Choroid plexus epithelial cell (primary cell): ENCODE measurements around the gene GPR137B.

Experiments
- DNase-seq: peaks from one replicate; pipeline ENCODE4 v3.0.0-alpha.2; 2010; ENCODE audit warnings: low read depth
- H3K4me3 ChIP-seq: 2 replicates; pipeline ENCODE4 v1.5.1; 2011; ENCODE audit warnings: low read depth, mild to moderate bottlenecking, control low read depth, low read length, moderate library complexity
- TF ChIP-seq, protein P1 (sequence below): conservative IDR thresholded peaks from 2 replicates; pipeline ENCODE4 v1.5.1; 2011; ENCODE audit warnings: low read depth, mild to moderate bottlenecking, control low read depth, inconsistent platforms, low read length, moderate library complexity

GPR137B gene

DNA sequence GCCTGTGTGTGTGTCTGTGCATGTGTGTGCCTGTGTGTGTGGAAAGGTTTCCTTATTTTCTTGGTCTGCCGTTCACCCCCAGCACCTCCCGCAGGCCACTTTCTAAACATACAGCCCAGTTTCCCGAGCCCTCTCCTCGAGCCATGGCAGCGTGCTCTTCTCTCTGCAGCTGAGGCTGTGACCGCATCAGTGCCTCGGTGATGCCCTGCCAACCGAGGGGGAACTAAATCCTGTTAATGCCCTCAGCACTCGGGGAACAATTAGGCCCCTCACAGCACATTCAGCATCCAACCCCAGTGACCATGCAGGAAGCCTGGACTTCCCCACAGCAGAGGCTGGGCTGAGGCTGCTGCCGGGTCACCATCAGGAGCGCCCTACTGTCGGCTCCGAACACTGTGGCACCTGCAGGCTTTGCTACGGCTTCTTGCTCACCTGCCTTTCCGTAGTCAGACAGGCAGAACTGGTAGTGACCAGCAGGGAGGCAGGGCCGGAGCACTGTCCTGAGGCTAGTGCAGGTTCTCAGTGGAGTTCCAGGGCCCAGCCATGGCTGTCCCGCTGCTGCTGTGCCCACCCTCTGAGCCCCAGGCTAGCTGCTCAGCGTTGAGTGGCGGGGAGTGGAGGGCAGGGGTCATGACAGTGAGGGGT, 8.1 kb downstream of the GPR137B start:
- TF ChIP-seq, protein P1, sequence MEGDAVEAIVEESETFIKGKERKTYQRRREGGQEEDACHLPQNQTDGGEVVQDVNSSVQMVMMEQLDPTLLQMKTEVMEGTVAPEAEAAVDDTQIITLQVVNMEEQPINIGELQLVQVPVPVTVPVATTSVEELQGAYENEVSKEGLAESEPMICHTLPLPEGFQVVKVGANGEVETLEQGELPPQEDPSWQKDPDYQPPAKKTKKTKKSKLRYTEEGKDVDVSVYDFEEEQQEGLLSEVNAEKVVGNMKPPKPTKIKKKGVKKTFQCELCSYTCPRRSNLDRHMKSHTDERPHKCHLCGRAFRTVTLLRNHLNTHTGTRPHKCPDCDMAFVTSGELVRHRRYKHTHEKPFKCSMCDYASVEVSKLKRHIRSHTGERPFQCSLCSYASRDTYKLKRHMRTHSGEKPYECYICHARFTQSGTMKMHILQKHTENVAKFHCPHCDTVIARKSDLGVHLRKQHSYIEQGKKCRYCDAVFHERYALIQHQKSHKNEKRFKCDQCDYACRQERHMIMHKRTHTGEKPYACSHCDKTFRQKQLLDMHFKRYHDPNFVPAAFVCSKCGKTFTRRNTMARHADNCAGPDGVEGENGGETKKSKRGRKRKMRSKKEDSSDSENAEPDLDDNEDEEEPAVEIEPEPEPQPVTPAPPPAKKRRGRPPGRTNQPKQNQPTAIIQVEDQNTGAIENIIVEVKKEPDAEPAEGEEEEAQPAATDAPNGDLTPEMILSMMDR, result no peak
- H3K4me3 ChIP-seq, result no peak overlapping the region

DNA sequence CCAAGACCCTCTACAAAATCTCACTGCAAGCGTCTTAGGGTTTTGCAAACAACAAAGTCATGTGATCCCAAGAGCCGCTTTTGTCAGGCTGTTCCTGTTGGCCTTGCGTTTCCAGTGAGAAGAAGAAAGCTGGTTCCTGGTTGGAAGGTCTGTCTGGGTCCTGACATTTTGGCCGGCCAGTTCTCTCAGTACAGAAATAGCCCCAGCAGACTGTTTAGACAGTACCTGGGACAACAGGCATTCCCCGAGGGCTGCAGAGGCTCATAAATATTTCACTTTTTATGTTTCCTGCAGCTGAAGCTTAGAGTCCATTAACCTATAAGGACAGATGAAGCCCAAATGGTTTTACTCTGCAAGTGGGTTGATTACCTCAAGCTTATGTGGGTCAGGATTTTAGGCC, 8.6 kb downstream of the GPR137B start:
- no peak overlapping the region for H3K4me3 ChIP-seq
- TF ChIP-seq, protein P1, result no peak
- no peak for DNase-seq

More for the DNA sequence above, 8.1 kb downstream of the GPR137B start:
- DNase-seq, result no peak

DNA sequence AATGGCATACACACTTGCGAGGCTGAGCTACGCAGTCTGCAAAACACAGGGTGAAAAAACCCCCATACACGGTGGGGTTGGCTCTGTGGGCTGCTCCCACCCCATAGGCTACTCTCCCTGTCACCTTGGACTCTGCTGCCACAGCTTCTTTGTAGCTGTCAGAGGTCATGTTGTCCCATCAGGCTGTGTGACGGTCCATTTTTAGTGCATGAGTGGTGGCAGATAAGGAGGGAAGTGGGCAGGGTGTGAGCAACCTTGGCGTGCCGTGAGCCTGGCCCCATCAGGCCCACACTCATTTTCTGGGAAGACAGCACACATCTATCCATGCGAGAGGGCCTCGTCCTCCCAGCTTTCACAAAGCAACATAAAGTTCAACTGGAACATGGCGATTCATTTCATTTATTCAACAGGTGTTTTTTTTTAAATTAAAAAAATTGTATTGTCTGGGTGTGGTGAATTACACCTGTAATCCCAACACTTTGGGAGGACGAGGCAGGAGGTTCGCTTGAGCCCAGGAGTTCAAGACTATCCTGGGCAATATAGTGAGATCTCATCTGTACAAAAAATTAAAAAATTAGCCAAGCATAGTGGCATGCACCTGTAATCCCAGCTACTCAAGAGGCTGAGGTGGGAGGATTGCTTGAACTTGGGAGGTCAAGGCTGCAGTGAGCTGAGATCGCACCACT, 9.5 kb downstream of the GPR137B start:
- no peak overlapping the region for H3K4me3 ChIP-seq
- TF ChIP-seq, protein P1, result no peak
- no peak for DNase-seq

DNA sequence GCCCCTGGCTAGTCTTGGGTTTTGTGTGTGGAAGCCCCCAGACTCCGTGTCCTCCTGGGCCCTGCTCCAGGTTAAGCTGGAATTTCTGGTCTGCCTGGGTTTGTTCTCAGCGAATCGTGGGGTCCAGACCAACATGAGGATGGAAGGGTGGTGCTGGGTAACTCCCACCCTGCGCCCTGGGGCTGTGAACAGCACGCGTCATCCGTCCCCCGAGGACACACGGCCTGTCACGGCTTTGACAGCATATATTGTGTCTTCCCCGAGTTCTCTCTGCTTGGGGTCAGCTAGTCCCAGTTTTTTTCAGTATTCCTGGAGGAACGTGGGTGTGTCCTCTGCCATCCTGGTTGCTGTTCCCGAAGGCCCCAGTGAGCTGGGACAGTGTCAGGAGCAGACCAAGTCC, 11.8 kb downstream of the GPR137B start:
- no peak overlapping the region for H3K4me3 ChIP-seq
- TF ChIP-seq, protein P1, result no peak
- DNase-seq, result no peak

DNA sequence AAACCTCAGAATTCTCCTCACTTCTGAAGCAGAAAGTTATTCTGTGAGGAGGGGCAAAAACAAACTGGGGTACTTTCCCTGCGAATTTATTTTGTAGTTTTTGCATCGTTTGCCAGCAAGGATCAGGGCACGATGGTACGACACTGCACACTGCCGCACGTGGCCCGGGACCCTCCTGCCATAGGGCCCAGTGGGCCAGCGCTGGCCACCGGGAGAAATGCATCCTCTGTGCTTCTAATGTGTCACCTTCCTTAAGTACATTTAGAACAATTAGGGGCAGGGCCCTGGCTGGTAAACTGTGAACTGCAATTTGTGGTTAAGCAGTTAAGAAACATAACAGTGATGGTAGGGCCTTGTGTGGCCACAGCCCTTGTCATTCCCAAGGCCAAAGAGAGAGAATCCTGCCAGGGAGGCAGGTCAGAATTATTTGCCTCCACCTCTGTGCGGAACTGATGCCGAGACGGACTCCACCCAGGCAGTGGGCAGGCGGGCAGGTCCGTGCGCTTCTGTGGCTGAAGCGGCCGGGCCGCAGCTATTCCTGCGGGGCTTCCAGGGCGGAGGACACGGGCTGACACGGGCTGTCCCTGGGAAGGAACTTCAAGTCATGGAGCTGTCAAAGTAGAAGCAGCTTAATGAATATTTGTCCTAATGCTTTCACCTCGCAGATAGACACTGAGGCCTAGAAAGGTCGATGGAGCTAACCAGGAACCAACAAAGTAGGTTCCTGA, 12.5 kb downstream of the GPR137B start:
- TF ChIP-seq, protein P1, result no peak
- no peak for DNase-seq
- H3K4me3 ChIP-seq, result no peak overlapping the region

DNA sequence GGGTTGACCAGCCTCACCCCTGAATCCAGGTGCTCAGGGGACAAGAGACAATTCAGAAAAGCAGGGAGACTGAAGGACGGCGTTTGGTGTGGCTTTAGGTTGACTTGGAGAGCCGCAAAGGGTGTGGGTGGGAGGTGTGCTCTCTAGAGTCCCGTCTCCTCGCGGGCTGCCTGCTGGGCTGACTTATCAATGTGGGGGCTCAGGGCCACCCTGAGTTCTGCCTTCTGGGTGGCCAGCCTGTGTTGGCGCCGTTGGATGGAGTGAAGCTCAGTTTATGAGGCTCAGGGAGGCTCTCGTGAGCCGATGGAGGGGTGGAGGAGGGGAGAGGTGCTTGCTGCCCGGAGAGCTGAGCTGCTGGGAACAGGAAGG, 13.0 kb downstream of the GPR137B start:
- TF ChIP-seq, protein P1, result no peak
- H3K4me3 ChIP-seq, result no peak overlapping the region
- no peak for DNase-seq
